ENCODE measurements around the gene FAM24A.

- no peak for TF ChIP-seq CTCF (IDR thresholded peaks at IDR 0.05; ENCODE audit: poor library complexity, severe bottlenecking)
- TF ChIP-seq RAD21 (conservative IDR thresholded peaks at IDR 0.05) = no peak
These were observed 52.0 kb downstream of the FAM24A start for GRCh38 chr10:122962405-122962804.

Measured in neural cell (in vitro differentiated cells).